Small intestine (tissue), 4 donors: ENCODE data around the gene SSTR5. TPM values are rescaled to one million over a fixed set of nuclear protein-coding genes. Genes with fewer than 3 reads are reported as not detected.

Source experiments
- polyA plus RNA-seq, 4 donors: library from polyadenylated mRNA; stranded (reverse) in 3 of 4; unstranded in 1 of 4; fragments of 200-250 nt in 3 of 4; fragments of 120-200 nt in 1 of 4; gene quantifications; one replicate each; pipeline versions ENCODE4 v1.2.1 to v1.2.3, GENCODE V29; 2013
- donor health status: healthy with polysubstance abuse.
- donor health status: Bipolar disorder and iron deficiency.
- donor health status: healthy.

Gene SSTR5
- polyA plus RNA-seq, 4 donors: 0.24 to 0.87 TPM; not detected in 2

Other genes with a start within 250 kb of the SSTR5 start
- gene LMF1, start 101.8 kb upstream of the SSTR5 start, polyA plus RNA-seq: 10 to 100 TPM in 1 of 4 donors, 1 to 10 TPM in 3; 8.2 to 18.0 (median 9.2) TPM
- gene SOX8, start 91.0 kb upstream of the SSTR5 start, polyA plus RNA-seq: 1 to 10 TPM in 2 of 4 donors, under 1 TPM in 1, not detected in 1; 0.27 to 2.1 (median 1.0) TPM
- under 1 TPM in 1 of 4 donors, not detected in 3; 0.07 TPM for gene C1QTNF8, start 23.5 kb downstream of the SSTR5 start, polyA plus RNA-seq
- gene CACNA1H, start 80.4 kb downstream of the SSTR5 start, polyA plus RNA-seq: 1 to 10 TPM in 3 of 4 donors, under 1 TPM in 1; 0.22 to 7.0 (median 3.2) TPM
- gene TPSG1, start 152.5 kb downstream of the SSTR5 start, polyA plus RNA-seq: 10 to 100 TPM in 2 of 4 donors, 1 to 10 TPM in 2; 3.3 to 40.9 (median 14.0) TPM
- gene TPSB2, start 157.4 kb downstream of the SSTR5 start, polyA plus RNA-seq: 10 to 100 TPM in 2 of 4 donors, 1 to 10 TPM in 1, under 1 TPM in 1; 0.47 to 58.7 (median 20.5) TPM
- 10 to 100 TPM in 2 of 4 donors, 1 to 10 TPM in 1, under 1 TPM in 1; 0.10 to 50.5 (median 15.4) TPM for gene TPSAB1, start 168.0 kb downstream of the SSTR5 start, polyA plus RNA-seq
- gene TPSD1, start 183.3 kb downstream of the SSTR5 start, polyA plus RNA-seq: 1 to 10 TPM in 1 of 4 donors, under 1 TPM in 2, not detected in 1; 0.06 to 1.3 (median 0.81) TPM
- gene UBE2I, start 236.9 kb downstream of the SSTR5 start, polyA plus RNA-seq: 100 to 1,000 TPM in 1 of 4 donors, 10 to 100 TPM in 3; 38.7 to 123 (median 64.8) TPM